AG10803 (cell line): ENCODE results near the gene ARHGAP4.

Source experiments
- DNase-seq: peaks from one replicate; pipeline ENCODE4 v3.0.0; 2010; ENCODE audit warnings: low read depth
- H3K4me3 ChIP-seq: 2 replicates; pipeline ENCODE4 v1.5.1; 2011; ENCODE audit warnings: mild to moderate bottlenecking, low read length, control low read depth
- TF ChIP-seq, protein P1 (sequence below): conservative IDR thresholded peaks from 2 replicates; pipeline ENCODE4 v1.5.1; 2011; ENCODE audit warnings: mild to moderate bottlenecking, low read length, control low read depth, inconsistent platforms

The ARHGAP4 gene

DNA sequence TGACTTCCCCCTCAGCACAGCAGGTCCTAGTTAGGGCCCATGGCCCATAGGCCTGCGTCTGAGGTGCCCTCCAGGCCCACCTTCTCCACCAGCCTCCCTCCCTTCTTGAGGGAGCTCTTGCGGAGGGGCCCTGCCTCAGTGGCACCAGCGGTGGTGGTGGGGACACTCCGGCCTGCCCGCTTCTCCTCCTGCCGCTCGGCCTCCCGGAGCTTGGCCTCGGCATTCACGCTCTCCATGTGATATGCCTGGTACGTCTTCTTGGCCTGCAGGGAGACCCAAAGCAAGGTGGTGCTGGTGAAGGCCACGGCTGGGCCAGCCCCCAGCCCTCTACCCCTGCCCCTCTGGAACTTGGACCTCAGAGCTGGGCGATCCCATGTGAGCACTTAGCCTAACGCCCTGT lies 5.5 kb downstream of the ARHGAP4 start:
- no peak overlapping the region for H3K4me3 ChIP-seq
- no peak for DNase-seq
- TF ChIP-seq, protein P1, sequence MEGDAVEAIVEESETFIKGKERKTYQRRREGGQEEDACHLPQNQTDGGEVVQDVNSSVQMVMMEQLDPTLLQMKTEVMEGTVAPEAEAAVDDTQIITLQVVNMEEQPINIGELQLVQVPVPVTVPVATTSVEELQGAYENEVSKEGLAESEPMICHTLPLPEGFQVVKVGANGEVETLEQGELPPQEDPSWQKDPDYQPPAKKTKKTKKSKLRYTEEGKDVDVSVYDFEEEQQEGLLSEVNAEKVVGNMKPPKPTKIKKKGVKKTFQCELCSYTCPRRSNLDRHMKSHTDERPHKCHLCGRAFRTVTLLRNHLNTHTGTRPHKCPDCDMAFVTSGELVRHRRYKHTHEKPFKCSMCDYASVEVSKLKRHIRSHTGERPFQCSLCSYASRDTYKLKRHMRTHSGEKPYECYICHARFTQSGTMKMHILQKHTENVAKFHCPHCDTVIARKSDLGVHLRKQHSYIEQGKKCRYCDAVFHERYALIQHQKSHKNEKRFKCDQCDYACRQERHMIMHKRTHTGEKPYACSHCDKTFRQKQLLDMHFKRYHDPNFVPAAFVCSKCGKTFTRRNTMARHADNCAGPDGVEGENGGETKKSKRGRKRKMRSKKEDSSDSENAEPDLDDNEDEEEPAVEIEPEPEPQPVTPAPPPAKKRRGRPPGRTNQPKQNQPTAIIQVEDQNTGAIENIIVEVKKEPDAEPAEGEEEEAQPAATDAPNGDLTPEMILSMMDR: no peak

DNA sequence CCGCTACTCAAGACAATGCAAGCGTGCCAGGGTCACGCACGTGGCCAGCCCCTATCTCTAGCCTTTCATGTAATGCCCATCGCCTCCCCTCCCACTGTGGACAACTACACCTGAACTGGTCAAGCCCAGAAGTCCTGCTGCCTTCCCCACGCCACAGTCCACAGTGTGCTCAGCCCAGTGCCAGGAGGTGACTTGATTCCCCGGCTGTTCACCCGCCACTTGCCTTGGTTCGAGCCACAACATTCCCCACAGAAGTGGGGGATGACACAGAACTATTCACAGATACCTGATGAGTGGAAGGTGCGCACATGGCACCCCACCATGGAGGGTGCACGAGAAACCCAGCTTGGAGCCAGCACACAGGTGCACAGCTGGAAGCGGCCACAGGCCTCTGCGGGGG lies 6.8 kb downstream of the ARHGAP4 start:
- DNase-seq: no peak
- TF ChIP-seq, protein P1: no peak
- no peak overlapping the region for H3K4me3 ChIP-seq

DNA sequence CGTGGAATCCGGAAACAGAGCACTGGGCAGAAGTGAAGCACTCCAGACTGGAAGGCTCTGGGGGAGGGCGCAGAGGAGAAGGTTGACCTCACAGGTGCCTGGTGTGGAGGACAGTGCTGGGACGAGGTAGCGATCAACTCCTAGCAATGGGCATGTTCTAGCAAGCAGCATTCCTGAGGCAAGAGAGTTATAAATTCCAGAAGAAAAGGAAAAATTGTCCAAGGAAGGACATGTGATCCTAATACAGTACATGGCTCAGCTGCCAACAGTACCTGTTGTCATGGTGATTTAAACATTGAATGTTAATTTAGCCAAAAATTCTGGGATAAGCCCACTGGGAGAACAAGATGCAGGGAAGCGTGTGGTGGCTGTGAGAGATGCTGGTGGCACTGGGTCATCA lies 8.2 kb downstream of the ARHGAP4 start:
- H3K4me3 ChIP-seq: no peak overlapping the region
- DNase-seq: no peak
- TF ChIP-seq, protein P1: no peak

DNA sequence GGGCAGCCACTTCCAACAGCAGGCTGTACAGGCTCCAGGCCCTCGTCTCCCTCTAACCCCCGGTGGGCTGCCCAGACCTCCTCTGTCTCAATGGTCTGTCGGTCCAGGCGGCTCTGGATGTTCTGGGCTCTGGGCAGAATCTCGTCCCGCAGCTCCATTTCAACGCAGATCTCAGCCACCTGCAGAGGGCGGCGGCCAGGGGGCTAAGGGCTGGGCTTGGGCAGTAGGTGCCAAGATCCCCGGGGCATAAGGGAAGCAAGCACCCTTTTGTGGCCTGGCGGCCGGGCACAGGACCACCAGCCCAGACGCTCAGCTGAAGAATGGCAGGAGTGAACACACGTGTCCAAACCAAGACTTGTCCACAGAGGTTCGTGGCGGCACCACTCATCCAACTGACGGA lies 12.4 kb downstream of the ARHGAP4 start:
- TF ChIP-seq, protein P1: no peak
- no peak overlapping the region for H3K4me3 ChIP-seq
- DNase-seq: no peak

DNA sequence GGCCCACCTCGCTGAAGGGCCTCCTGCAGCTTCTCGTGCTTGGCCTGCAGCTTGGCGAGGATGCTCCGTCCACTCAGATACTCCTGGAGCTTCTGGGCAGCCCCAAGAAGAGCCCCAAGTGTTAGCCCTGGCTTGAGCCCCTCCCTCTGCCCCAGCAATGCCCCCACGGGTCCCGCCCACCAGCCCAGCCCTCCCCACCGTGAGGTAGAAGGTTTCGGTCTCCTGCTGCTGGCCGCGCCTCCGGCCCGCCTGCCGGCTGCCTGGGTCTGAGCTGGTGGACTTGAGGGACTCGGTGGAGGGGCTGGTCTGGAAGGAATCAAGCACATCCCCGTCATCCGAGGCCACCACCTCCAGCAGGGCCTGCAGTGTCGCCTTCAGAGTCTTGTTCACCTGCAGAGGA lies 12.9 kb downstream of the ARHGAP4 start:
- TF ChIP-seq, protein P1: no peak
- no peak overlapping the region for H3K4me3 ChIP-seq
- no peak for DNase-seq

DNA sequence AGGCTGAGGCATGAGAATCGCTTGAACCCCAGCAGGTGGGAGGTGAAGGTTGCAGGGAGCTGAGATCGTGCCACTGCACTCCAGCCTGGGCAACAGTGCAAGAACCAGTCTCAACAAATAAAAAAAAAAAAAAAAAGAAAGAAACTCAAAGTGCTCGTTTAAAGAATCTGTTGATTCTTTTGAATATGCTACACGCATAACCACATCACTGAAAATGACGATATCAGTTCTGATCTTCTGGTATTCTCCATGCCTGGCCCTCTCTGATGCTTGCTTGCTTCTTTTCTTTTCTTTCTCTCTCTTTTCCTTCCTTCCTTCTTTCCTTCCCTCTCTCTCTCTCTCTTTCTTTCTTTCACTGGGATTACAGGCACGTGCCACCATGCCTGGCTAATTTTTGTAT lies 14.3 kb downstream of the ARHGAP4 start:
- TF ChIP-seq, protein P1: no peak
- H3K4me3 ChIP-seq: no peak overlapping the region
- no peak for DNase-seq

DNA sequence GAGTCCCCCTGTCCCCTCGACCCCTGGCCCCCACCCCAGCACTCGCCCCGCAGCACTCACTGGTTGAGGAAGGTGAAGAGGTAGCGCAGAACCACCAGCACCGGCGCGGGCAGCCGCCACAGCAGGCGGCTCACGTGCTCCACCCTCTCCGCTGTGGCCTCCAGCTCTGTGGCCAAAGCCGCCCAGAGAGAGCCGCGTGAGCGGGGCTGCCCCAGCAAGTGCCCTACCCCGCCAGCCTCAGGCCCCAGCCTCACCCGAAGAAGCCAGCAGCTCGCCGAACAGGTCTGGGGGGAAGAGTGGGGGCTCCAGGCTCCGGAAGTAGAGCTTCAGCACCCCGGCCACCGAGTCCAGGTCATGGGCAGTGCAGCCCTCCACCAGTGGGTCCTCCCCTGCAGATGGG lies 15.6 kb downstream of the ARHGAP4 start:
- no peak overlapping the region for H3K4me3 ChIP-seq
- DNase-seq: no peak
- TF ChIP-seq, protein P1: no peak
